CD4-positive, alpha-beta T cell treated with Interferon alpha-2 for 1 hour (primary cell): ENCODE data around the gene SEH1L.
"Not testable (repeated sequence)": the region's sequence is repeated elsewhere in the genome, so short reads cannot be mapped to it uniquely, and the experiment has no call there.

ENCODE experiments used
- DNase-seq, 2 donors: peaks; one replicate each; pipeline ENCODE4 v3.0.0-alpha.2; 2020 to 2022

The SEH1L gene

GRCh38 chr18:12946549-12947284, 1.1 kb upstream of the SEH1L start:
- DNase-seq: no peak

- DNase-seq: peak; percentile 98 to 99
These were observed 416 bp downstream of the SEH1L start for GRCh38 chr18:12948050-12948804.

- DNase-seq: no peak
These were observed 10.7 kb downstream of the SEH1L start for GRCh38 chr18:12958478-12958877.

- no peak for DNase-seq
These were observed 12.6 kb downstream of the SEH1L start for GRCh38 chr18:12960395-12960794.

- DNase-seq: no peak
These were observed 13.1 kb downstream of the SEH1L start for GRCh38 chr18:12960853-12961397.

GRCh38 chr18:12963069-12963468, 15.3 kb downstream of the SEH1L start:
- no peak for DNase-seq

- DNase-seq: no peak
These were observed 20.3 kb downstream of the SEH1L start for GRCh38 chr18:12968115-12968514.

GRCh38 chr18:12968619-12969018, 20.8 kb downstream of the SEH1L start:
- DNase-seq: no peak

GRCh38 chr18:12973562-12974213, 25.9 kb downstream of the SEH1L start:
- no peak for DNase-seq

- no peak for DNase-seq
These were observed 27.7 kb downstream of the SEH1L start for GRCh38 chr18:12975488-12975887.

- DNase-seq: no peak
These were observed 28.5 kb downstream of the SEH1L start for GRCh38 chr18:12976305-12976704.

- not testable (repeated sequence) for DNase-seq
These were observed 32.3 kb downstream of the SEH1L start for GRCh38 chr18:12980065-12980464.

GRCh38 chr18:12989397-12990122, 41.7 kb downstream of the SEH1L start:
- DNase-seq: no peak

GRCh38 chr18:12990123-12990475, 42.3 kb downstream of the SEH1L start:
- DNase-seq: peak; percentile 29 to 51

- no peak for DNase-seq
These were observed 42.8 kb downstream of the SEH1L start for GRCh38 chr18:12990641-12990966.

- peak; percentile 98 to 99 for DNase-seq
These were observed 43.4 kb downstream of the SEH1L start, which contains the start of gene CEP192 for GRCh38 chr18:12990967-12991820. Gene CEP192, plus strand, starts transcription at chr18:12991362. Its CDS starts 8,063 bp downstream, at chr18:12999425.

- no peak for DNase-seq
These were observed 44.0 kb downstream of the SEH1L start for GRCh38 chr18:12991821-12992179.

- no peak for DNase-seq
These were observed 45.6 kb downstream of the SEH1L start for GRCh38 chr18:12993439-12993838.

- no peak for DNase-seq
These were observed 47.6 kb downstream of the SEH1L start for GRCh38 chr18:12995424-12995823.

- DNase-seq: no peak
These were observed 48.2 kb downstream of the SEH1L start for GRCh38 chr18:12995952-12996477.

- no peak for DNase-seq
These were observed 49.0 kb downstream of the SEH1L start for GRCh38 chr18:12996661-12997292.
